Measurements from ENCODE around the gene ARMS2.

Gene ARMS2

GRCh38 chr10:122454071-122454470 is 382 bp upstream of the ARMS2 start:
- no peak for DNase-seq

GRCh38 chr10:122455376-122456079 is 1.1 kb downstream of the ARMS2 start:
- DNase-seq: no peak

- no peak for DNase-seq
These were observed 3.5 kb downstream of the ARMS2 start for GRCh38 chr10:122457934-122458333.

GRCh38 chr10:122458693-122459092 is 4.2 kb downstream of the ARMS2 start:
- DNase-seq: no peak

- DNase-seq: no peak
These were observed 5.3 kb downstream of the ARMS2 start for GRCh38 chr10:122459561-122460273.

GRCh38 chr10:122460891-122461293 is 6.4 kb downstream of the ARMS2 start:
- DNase-seq: no peak

- no peak for DNase-seq
These were observed 6.9 kb downstream of the ARMS2 start, which contains the start of gene HTRA1 for GRCh38 chr10:122461367-122461728. HTRA1 (plus strand) TSS chr10:122461553; CDS start chr10:122461653, 100 bp downstream.

GRCh38 chr10:122461729-122462532 is 7.5 kb downstream of the ARMS2 start:
- DNase-seq: no peak

GRCh38 chr10:122462533-122463465 is 8.3 kb downstream of the ARMS2 start:
- no peak for DNase-seq

GRCh38 chr10:122463466-122464249 is 9.2 kb downstream of the ARMS2 start:
- no peak for DNase-seq

GRCh38 chr10:122464250-122464510 is 9.7 kb downstream of the ARMS2 start:
- no peak for DNase-seq

- no peak for DNase-seq
These were observed 10.1 kb downstream of the ARMS2 start for GRCh38 chr10:122464586-122464985.

- DNase-seq: no peak
These were observed 11.1 kb downstream of the ARMS2 start for GRCh38 chr10:122465401-122466040.

GRCh38 chr10:122466951-122467381 is 12.5 kb downstream of the ARMS2 start:
- DNase-seq: no peak

GRCh38 chr10:122467701-122468100 is 13.2 kb downstream of the ARMS2 start:
- DNase-seq: no peak

- no peak for DNase-seq
These were observed 14.0 kb downstream of the ARMS2 start for GRCh38 chr10:122468307-122468925.

- DNase-seq: no peak
These were observed 14.7 kb downstream of the ARMS2 start for GRCh38 chr10:122468926-122469781.

- DNase-seq: no peak
These were observed 15.4 kb downstream of the ARMS2 start for GRCh38 chr10:122469848-122470247.

- no peak for DNase-seq
These were observed 17.2 kb downstream of the ARMS2 start for GRCh38 chr10:122471531-122472177.

Measured in activated CD4-positive, alpha-beta T cell treated with anti-CD3 and anti-CD28 coated beads, Interleukin-2, amount 50 U/mL, for 4 hours (primary cell).